ENCODE results near the gene MIGA2. TPM values are rescaled to one million over a fixed set of nuclear protein-coding genes. Genes with fewer than 3 reads are reported as not detected.

Gene MIGA2
- total RNA-seq, 2 experiments from 2014 or later: 27.7 to 37.7 TPM

- H2AFZ ChIP-seq (ENCODE audit: low read length): no peak overlapping the region
- ChIA-PET CTCF (ENCODE audit: unreplicated experiment) (no interaction called here), POLR2A (no interaction called here)
- H3K9me2 ChIP-seq (ENCODE audit: insufficient read depth, low read length): no peaks in the 10 kb centered on the region
- H3K4me1 ChIP-seq (ENCODE audit: insufficient read depth, low read length, poor library complexity, severe bottlenecking): peaks cover 16% of the 10 kb centered on the region
- no peak overlapping the region for H3K4me3 ChIP-seq (ENCODE audit: low read depth, low read length, poor library complexity, severe bottlenecking)
- H3K27ac ChIP-seq (ENCODE audit: low read depth, low read length, poor library complexity, severe bottlenecking): no peak overlapping the region
- no peak for DNase-seq (ENCODE audit: low spot score)
- H4K20me1 ChIP-seq (ENCODE audit: insufficient read depth, low read length): no peaks in the 10 kb centered on the region
- H3K36me3 ChIP-seq (ENCODE audit: insufficient read depth, low read length): peaks cover 31% of the 10 kb centered on the region
- H3K79me2 ChIP-seq (ENCODE audit: insufficient read depth, low read depth, low read length): peaks cover 9% of the 10 kb centered on the region; the same call in 1 of the 2 replicates
- TF ChIP-seq CTCF (conservative IDR thresholded peaks at IDR 0.05; ENCODE audit: low read length): no peak
- no peak for TF ChIP-seq EZH2phosphoT487 (IDR thresholded peaks at IDR 0.05; ENCODE audit: borderline replicate concordance, low read depth, low read length)
- intact Hi-C loops (cut with micrococcal nuclease; ENCODE audit: unreplicated experiment): no loop called here
- no peaks in the 10 kb centered on the region for H3K9me3 ChIP-seq (ENCODE audit: low read length)
- BruUV-seq (replicated peaks): no TSS peak
- H3K4me2 ChIP-seq (ENCODE audit: low read length): no peak overlapping the region
Measured at GRCh38 chr9:129084087-129084486, 47.7 kb downstream of the MIGA2 start.

DNA sequence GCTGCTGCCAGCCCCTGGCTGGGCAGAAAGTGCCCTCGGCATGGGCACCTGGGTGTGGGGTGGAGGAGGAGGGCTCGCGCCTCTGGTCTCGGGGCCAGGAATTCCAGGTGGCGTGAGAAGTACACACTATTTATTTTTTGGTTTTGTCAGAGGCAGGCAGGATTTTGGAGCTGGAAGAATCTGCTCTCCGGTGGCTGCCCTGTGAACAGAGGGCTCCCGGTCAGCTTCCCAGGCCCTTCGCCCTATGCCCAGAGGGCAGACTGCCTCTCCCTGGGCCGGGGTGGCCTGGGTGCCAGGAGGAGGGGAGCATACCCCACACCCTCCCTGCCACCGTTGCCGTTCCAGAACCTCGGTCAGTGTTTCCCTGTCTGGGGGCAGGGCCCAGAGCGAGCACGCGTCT lies 52.8 kb downstream of the MIGA2 start:
- H3K36me3 ChIP-seq (ENCODE audit: insufficient read depth, low read length): peaks cover 42% of the 10 kb centered on the region
- intact Hi-C loops (cut with micrococcal nuclease; ENCODE audit: unreplicated experiment): no loop called here
- no peak overlapping the region for H2AFZ ChIP-seq (ENCODE audit: low read length)
- no peak for DNase-seq (ENCODE audit: low spot score)
- H3K4me1 ChIP-seq (ENCODE audit: insufficient read depth, low read length, poor library complexity, severe bottlenecking): no peaks in the 10 kb centered on the region
- ChIA-PET CTCF (ENCODE audit: unreplicated experiment) (no interaction called here), POLR2A (no interaction called here)
- no peaks in the 10 kb centered on the region for H3K9me3 ChIP-seq (ENCODE audit: low read length)
- TF ChIP-seq CTCF (conservative IDR thresholded peaks at IDR 0.05; ENCODE audit: low read length) (no peak), EZH2phosphoT487 (IDR thresholded peaks at IDR 0.05; ENCODE audit: borderline replicate concordance, low read depth, low read length) (no peak)
- H4K20me1 ChIP-seq (ENCODE audit: insufficient read depth, low read length): no peaks in the 10 kb centered on the region
- BruUV-seq (replicated peaks): no TSS peak
- no peaks in the 10 kb centered on the region for H3K79me2 ChIP-seq (ENCODE audit: insufficient read depth, low read depth, low read length)
- H3K4me2 ChIP-seq (ENCODE audit: low read length): no peak overlapping the region
- H3K27ac ChIP-seq (ENCODE audit: low read depth, low read length, poor library complexity, severe bottlenecking): no peak overlapping the region
- no peaks in the 10 kb centered on the region for H3K9me2 ChIP-seq (ENCODE audit: insufficient read depth, low read length)
- no peak overlapping the region for H3K4me3 ChIP-seq (ENCODE audit: low read depth, low read length, poor library complexity, severe bottlenecking)

GRCh38 chr9:129093602-129094386 lies 57.4 kb downstream of the MIGA2 start:
- H3K4me2 ChIP-seq (ENCODE audit: low read length): no peak overlapping the region
- H4K20me1 ChIP-seq (ENCODE audit: insufficient read depth, low read length): no peaks in the 10 kb centered on the region
- H3K79me2 ChIP-seq (ENCODE audit: insufficient read depth, low read depth, low read length): no peaks in the 10 kb centered on the region
- H3K36me3 ChIP-seq (ENCODE audit: insufficient read depth, low read length): peaks cover 12% of the 10 kb centered on the region
- intact Hi-C loops (cut with micrococcal nuclease; ENCODE audit: unreplicated experiment): no loop called here
- no peak overlapping the region for H3K27ac ChIP-seq (ENCODE audit: low read depth, low read length, poor library complexity, severe bottlenecking)
- no peak for TF ChIP-seq CTCF (conservative IDR thresholded peaks at IDR 0.05; ENCODE audit: low read length)
- no peak for TF ChIP-seq EZH2phosphoT487 (IDR thresholded peaks at IDR 0.05; ENCODE audit: borderline replicate concordance, low read depth, low read length)
- no peaks in the 10 kb centered on the region for H3K9me2 ChIP-seq (ENCODE audit: insufficient read depth, low read length)
- no TSS peak for BruUV-seq (replicated peaks)
- ChIA-PET CTCF (ENCODE audit: unreplicated experiment) (no interaction called here), POLR2A (no interaction called here)
- H3K9me3 ChIP-seq (ENCODE audit: low read length): no peaks in the 10 kb centered on the region
- H2AFZ ChIP-seq (ENCODE audit: low read length): no peak overlapping the region
- no peak overlapping the region for H3K4me3 ChIP-seq (ENCODE audit: low read depth, low read length, poor library complexity, severe bottlenecking)
- no peak for DNase-seq (ENCODE audit: low spot score)
- H3K4me1 ChIP-seq (ENCODE audit: insufficient read depth, low read length, poor library complexity, severe bottlenecking): no peaks in the 10 kb centered on the region

Data from OCI-LY7 (cell line).